Hepatocyte (in vitro differentiated cells): ENCODE measurements around the gene HS3ST1. TPM values are rescaled to one million over a fixed set of nuclear protein-coding genes. Genes with fewer than 3 reads are reported as not detected.

Source experiments
- DNase-seq: peaks from one replicate; pipeline ENCODE4 v3.0.0-alpha.2; 2016; ENCODE audit warnings: low spot score
- H2AFZ ChIP-seq: fragments of 200-600 bp; sonication (generic); 2 replicates; pipeline ENCODE4 v1.6.0; 2016; ENCODE audit warnings: antibody characterized with exemption, mild to moderate bottlenecking
- H3K27ac ChIP-seq: fragments of 200-600 bp; sonication (generic); 2 replicates; pipeline ENCODE4 v1.5.1; 2016; ENCODE audit warnings: mild to moderate bottlenecking
- H3K27me3 ChIP-seq: fragments of 200-600 bp; sonication (generic); 2 replicates; pipeline ENCODE4 v1.6.1; 2016
- H3K36me3 ChIP-seq: fragments of 200-600 bp; sonication (generic); replicated peaks from 2 replicates; pipeline ENCODE4 v1.5.1; 2016; ENCODE audit warnings: low read depth; ENCODE audit not compliant: insufficient read depth
- H3K4me1 ChIP-seq: fragments of 200-600 bp; sonication (generic); 2 replicates; pipeline ENCODE4 v1.5.1; 2016; ENCODE audit warnings: mild to moderate bottlenecking, moderate library complexity; ENCODE audit not compliant: insufficient read depth
- H3K4me2 ChIP-seq: fragments of 200-600 bp; sonication (generic); 2 replicates; pipeline ENCODE4 v1.6.0; 2016
- H3K4me3 ChIP-seq: fragments of 200-600 bp; sonication (generic); 2 replicates; pipeline ENCODE4 v1.5.1; 2016; ENCODE audit warnings: mild to moderate bottlenecking
- H3K79me2 ChIP-seq: fragments of 200-600 bp; sonication (generic); 2 replicates; pipeline ENCODE4 v1.6.0; 2017; ENCODE audit warnings: mild to moderate bottlenecking
- H3K9me2 ChIP-seq: fragments of 200-600 bp; sonication (generic); replicated peaks from 2 replicates; pipeline ENCODE4 v1.6.0; 2017; ENCODE audit warnings: mild to moderate bottlenecking; ENCODE audit not compliant: insufficient read depth
- H3K9me3 ChIP-seq: fragments of 200-600 bp; sonication (generic); 2 replicates; pipeline ENCODE4 v1.5.1; 2016; ENCODE audit warnings: low read depth, mild to moderate bottlenecking
- H4K20me1 ChIP-seq: fragments of 200-600 bp; sonication (generic); 2 replicates; pipeline ENCODE4 v1.6.0; 2016; ENCODE audit warnings: mild to moderate bottlenecking; ENCODE audit not compliant: insufficient read depth, poor library complexity, severe bottlenecking
- CTCF ChIP-seq: fragments of 200-600 bp; sonication (generic); IDR thresholded peaks from 2 replicates; pipeline ENCODE4 v1.5.1; 2016; ENCODE audit warnings: antibody characterized with exemption, mild to moderate bottlenecking; ENCODE audit not compliant: poor library complexity
- EZH2 ChIP-seq: fragments of 200-600 bp; sonication (generic); IDR thresholded peaks from 2 replicates; pipeline ENCODE4 v1.6.1; 2016; ENCODE audit warnings: antibody characterized with exemption, mild to moderate bottlenecking, borderline replicate concordance
- EZH2phosphoT487 ChIP-seq: fragments of 200-600 bp; sonication (generic); IDR thresholded peaks from one replicate; pipeline ENCODE4 v1.6.1; 2018; ENCODE audit warnings: antibody characterized with exemption, mild to moderate bottlenecking, low read depth, moderate library complexity; ENCODE audit not compliant: unreplicated experiment, severe bottlenecking
- WGBS: methylation state at CpG from one replicate; pipeline ENCODE4 v1.1.6; 2016; ENCODE audit warnings: low lambda C conversion rate; ENCODE audit errors: missing lambda C conversion rate; 5-methylcytosine and 5-hydroxymethylcytosine counted together
- polyA plus RNA-seq: library from polyadenylated mRNA; unstranded; fragments of >200 nt; fragmentation: Nextera tagmentation; extraction: Ambion mirVana; gene quantifications from 2 replicates; pipeline ENCODE4 v1.2.1, GENCODE V29; 2016
- total RNA-seq: library from RNA; depleted of rRNA; stranded (reverse); fragments of >200 nt; gene quantifications from 2 replicates; pipeline ENCODE4 v1.2.3, GENCODE V29; 2014

HS3ST1 gene
- total and polyA plus RNA-seq, 2 experiments from 2014 or later, result 1.5 to 7.4 TPM

- Histone ChIP-seq H3K4me3 (no peak overlapping the region), H3K27me3 (no peaks in the 10 kb centered on the region), H3K36me3 (no peaks in the 10 kb centered on the region), H3K4me1 (no peaks in the 10 kb centered on the region), H3K4me2 (no peak overlapping the region), H3K9me2 (no peaks in the 10 kb centered on the region), H3K79me2 (no peaks in the 10 kb centered on the region), H3K27ac (no peak overlapping the region), H3K9me3 (no peaks in the 10 kb centered on the region), H2AFZ (no peak overlapping the region), H4K20me1 (no peaks in the 10 kb centered on the region)
- no peak for DNase-seq
- no peak for TF ChIP-seq EZH2phosphoT487
- TF ChIP-seq EZH2, result no peak
- no peak for TF ChIP-seq CTCF
- WGBS, result 89% methylated on average over 2 of the region's 2 CpGs
Measured at GRCh38 chr4:11439836-11440235, 11.1 kb upstream of the HS3ST1 start.

- H4K20me1 ChIP-seq, result no peaks in the 10 kb centered on the region
- no peaks in the 10 kb centered on the region for H3K9me2 ChIP-seq
- H3K4me2 ChIP-seq, result no peak overlapping the region
- no peaks in the 10 kb centered on the region for H3K4me1 ChIP-seq
- no peaks in the 10 kb centered on the region for H3K27me3 ChIP-seq
- H3K36me3 ChIP-seq, result no peaks in the 10 kb centered on the region
- no peak overlapping the region for H3K27ac ChIP-seq
- no peak overlapping the region for H2AFZ ChIP-seq
- TF ChIP-seq EZH2 (no peak), EZH2phosphoT487 (no peak), CTCF (no peak)
- DNase-seq, result no peak
- H3K79me2 ChIP-seq, result no peaks in the 10 kb centered on the region
- WGBS, result 92% methylated on average over 3 of the region's 3 CpGs
- H3K9me3 ChIP-seq, result no peaks in the 10 kb centered on the region
- no peak overlapping the region for H3K4me3 ChIP-seq
Measured at GRCh38 chr4:11438647-11439046, 10.0 kb upstream of the HS3ST1 start.

GRCh38 chr4:11436673-11437072, 8.0 kb upstream of the HS3ST1 start:
- Histone ChIP-seq H3K4me2 (no peak overlapping the region), H2AFZ (no peak overlapping the region), H3K36me3 (no peaks in the 10 kb centered on the region), H3K4me1 (no peaks in the 10 kb centered on the region), H4K20me1 (no peaks in the 10 kb centered on the region), H3K4me3 (no peak overlapping the region), H3K27me3 (no peaks in the 10 kb centered on the region), H3K9me2 (no peaks in the 10 kb centered on the region), H3K9me3 (no peaks in the 10 kb centered on the region), H3K27ac (no peak overlapping the region), H3K79me2 (no peaks in the 10 kb centered on the region)
- WGBS, result 66% methylated on average over 5 of the region's 5 CpGs
- TF ChIP-seq EZH2phosphoT487, result no peak
- TF ChIP-seq CTCF, result no peak
- TF ChIP-seq EZH2, result no peak
- DNase-seq, result no peak

- Histone ChIP-seq H3K4me1 (no peaks in the 10 kb centered on the region), H3K36me3 (no peaks in the 10 kb centered on the region), H3K4me2 (no peak overlapping the region), H3K4me3 (no peak overlapping the region), H3K9me2 (no peaks in the 10 kb centered on the region), H4K20me1 (no peaks in the 10 kb centered on the region), H3K27ac (no peak overlapping the region), H2AFZ (no peak overlapping the region), H3K79me2 (no peaks in the 10 kb centered on the region), H3K9me3 (no peaks in the 10 kb centered on the region), H3K27me3 (no peaks in the 10 kb centered on the region)
- TF ChIP-seq CTCF (no peak), EZH2phosphoT487 (no peak), EZH2 (no peak)
- 88% methylated on average over 2 of the region's 2 CpGs for WGBS
- DNase-seq, result no peak
Measured at GRCh38 chr4:11436084-11436483, 7.4 kb upstream of the HS3ST1 start.
